ENCODE measurements around the gene LLGL2.

- TF ChIP-seq CTCF (IDR thresholded peaks at IDR 0.05) (no peak), POLR2A (IDR thresholded peaks at IDR 0.05) (no peak)
These were observed 41.3 kb downstream of the LLGL2 start for GRCh38 chr17:75566834-75567233.
